ENCODE data around the gene FLII.

Gene FLII

DNA sequence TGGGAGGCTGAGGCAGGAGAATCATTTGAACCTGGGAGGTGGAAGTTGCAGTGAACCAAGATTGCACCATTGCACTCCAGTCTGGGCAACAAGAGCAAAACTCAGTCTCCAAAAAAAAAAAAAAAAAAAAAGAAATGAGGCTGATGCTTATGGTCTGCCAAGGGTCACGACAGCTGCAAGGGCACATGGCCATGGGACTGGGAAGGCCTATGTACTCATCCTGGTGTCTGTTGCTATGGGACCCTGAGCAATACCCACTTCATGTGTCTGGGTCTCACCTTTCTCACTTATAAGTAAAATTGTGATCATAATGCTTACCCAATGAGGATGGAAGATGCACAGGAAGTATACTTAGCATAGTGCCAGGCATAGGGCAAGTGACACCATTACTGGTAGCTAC lies 18.5 kb upstream of the FLII start:
- H3K27me3 ChIP-seq (ENCODE audit: control insufficient read depth, insufficient read depth, low read length) = no peaks in the 10 kb centered on the region
- H3K4me1 ChIP-seq (ENCODE audit: control insufficient read depth, insufficient read depth, low read length) = no peaks in the 10 kb centered on the region
- no peak overlapping the region for H3K4me3 ChIP-seq (ENCODE audit: low read depth, low read length)
- no peak overlapping the region for H3K9ac ChIP-seq (ENCODE audit: low read length)
- peaks cover 87% of the 10 kb centered on the region for H3K36me3 ChIP-seq (ENCODE audit: control insufficient read depth, insufficient read depth, low read length)
- no peaks in the 10 kb centered on the region for H3K9me3 ChIP-seq (ENCODE audit: control insufficient read depth, insufficient read depth, low read depth, low read length)
- no peak overlapping the region for H3K27ac ChIP-seq (ENCODE audit: low read depth, low read length)

DNA sequence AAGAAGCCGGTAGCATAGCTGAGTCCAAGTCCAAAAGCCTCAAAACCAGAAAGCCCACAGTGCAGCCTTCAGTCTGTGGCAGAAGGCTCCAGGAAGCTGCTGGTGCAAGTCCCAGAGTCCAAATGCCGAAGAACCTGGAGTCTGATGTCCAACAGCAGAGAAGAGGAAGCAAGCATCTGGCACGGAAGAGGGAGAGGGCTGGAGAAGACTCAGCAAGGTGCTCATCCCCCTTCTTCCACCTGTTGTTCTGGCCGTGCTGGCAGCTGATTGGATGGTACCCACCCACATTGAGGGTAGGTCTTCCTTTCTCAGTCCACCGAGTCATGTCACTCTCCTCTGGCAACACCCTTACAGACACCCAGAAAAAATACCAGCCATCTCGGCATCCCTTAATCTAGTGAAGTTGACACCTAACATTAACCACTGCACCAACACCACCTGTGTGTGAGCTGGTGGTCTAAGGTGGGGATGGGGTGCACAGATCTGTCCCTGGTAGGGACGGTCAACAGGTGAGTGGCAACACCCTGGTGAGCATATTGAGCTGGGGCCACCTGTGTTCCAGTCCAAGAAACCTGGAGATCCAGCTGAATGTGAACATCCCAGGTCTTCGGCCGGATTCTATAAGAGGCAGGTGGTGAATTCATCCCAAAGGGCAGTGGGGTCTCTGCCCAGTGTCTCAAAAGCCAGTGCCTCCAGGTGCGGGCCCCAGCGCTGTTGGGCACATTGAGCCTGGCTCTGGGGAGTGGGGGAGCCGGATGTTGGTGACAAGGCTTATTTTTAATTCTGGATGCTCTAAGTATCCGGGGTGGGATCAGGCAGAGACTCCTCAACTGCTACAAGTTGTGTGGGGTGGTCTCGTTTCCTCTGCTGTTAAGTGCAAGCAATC lies 11.8 kb upstream of the FLII start:
- Histone ChIP-seq H3K9ac (ENCODE audit: low read length) (no peak overlapping the region), H3K27ac (ENCODE audit: low read depth, low read length) (no peak overlapping the region), H3K4me1 (ENCODE audit: control insufficient read depth, insufficient read depth, low read length) (peaks cover 14% of the 10 kb centered on the region), H3K4me3 (ENCODE audit: low read depth, low read length) (no peak overlapping the region), H3K9me3 (ENCODE audit: control insufficient read depth, insufficient read depth, low read depth, low read length) (no peaks in the 10 kb centered on the region), H3K36me3 (ENCODE audit: control insufficient read depth, insufficient read depth, low read length) (peaks cover 31% of the 10 kb centered on the region), H3K27me3 (ENCODE audit: control insufficient read depth, insufficient read depth, low read length) (no peaks in the 10 kb centered on the region)

DNA sequence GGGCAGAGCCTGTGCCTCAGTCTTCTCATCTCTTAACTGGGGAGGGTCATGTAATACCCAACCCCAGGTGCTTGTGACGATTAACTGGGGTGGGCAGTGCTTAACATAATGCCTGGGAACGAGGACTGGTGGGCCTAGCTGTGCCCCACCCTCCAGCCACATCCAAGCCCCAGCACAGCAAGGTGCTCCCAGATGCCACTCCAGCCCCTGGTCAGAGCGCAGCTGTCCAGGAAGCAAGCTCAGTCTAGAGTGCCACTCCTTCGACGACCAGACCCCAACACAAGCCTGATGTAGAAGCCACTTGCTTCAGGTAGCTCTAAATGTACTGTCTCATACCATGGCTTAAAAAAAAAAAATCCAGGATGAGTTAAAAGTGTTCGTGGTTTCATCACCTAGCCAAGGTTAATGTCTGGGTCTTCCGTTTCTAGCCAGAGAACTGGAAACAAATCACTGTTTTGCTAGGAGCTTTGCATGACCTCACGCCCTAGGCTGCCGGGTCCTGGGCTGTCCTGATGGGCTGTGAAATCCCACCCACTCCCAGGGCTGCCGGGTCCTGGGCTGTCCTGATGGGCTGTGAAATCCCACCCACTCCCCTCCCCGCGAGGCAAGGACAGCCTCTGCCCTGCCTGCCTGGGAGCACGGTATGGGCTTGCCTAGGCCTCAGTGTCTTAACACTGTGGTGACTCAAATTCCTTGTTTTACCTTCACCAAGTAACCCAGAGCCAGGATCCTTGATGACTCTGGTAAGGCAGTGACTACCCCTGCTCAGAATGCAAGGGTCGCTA lies 9.6 kb upstream of the FLII start:
- Histone ChIP-seq H3K4me1 (ENCODE audit: control insufficient read depth, insufficient read depth, low read length) (peaks cover 14% of the 10 kb centered on the region), H3K27ac (ENCODE audit: low read depth, low read length) (0 out of 2 replicates have a peak overlapping the region, but pooled peaks have one; percentile 16), H3K27me3 (ENCODE audit: control insufficient read depth, insufficient read depth, low read length) (no peaks in the 10 kb centered on the region), H3K4me3 (ENCODE audit: low read depth, low read length) (no peak overlapping the region), H3K36me3 (ENCODE audit: control insufficient read depth, insufficient read depth, low read length) (peaks cover 33% of the 10 kb centered on the region), H3K9me3 (ENCODE audit: control insufficient read depth, insufficient read depth, low read depth, low read length) (no peaks in the 10 kb centered on the region), H3K9ac (ENCODE audit: low read length) (no peak overlapping the region)

DNA sequence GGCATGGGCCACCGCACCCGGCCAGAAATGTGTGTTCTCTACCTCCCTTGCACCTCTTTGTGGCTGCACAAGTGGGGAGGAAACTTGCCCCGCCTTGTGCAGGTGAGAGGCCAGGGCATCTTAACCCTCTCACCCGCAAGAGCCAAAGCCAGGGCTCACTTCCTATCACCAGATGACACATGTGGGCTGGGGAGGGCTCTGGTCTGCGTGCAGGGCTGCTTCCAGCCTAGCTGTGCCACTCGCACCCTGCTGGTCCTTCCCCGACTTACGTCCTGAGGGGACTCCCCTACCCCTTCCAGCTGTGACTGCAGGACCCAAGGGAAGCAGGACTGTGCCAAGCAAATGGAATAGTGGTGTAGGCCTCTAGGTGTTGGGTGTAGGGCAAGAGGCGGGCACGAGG lies 8.8 kb upstream of the FLII start:
- no peaks in the 10 kb centered on the region for H3K9me3 ChIP-seq (ENCODE audit: control insufficient read depth, insufficient read depth, low read depth, low read length)
- peak overlapping the region; percentile 3 for H3K9ac ChIP-seq (ENCODE audit: low read length)
- no peak overlapping the region for H3K4me3 ChIP-seq (ENCODE audit: low read depth, low read length)
- peaks cover 14% of the 10 kb centered on the region for H3K4me1 ChIP-seq (ENCODE audit: control insufficient read depth, insufficient read depth, low read length)
- no peaks in the 10 kb centered on the region for H3K27me3 ChIP-seq (ENCODE audit: control insufficient read depth, insufficient read depth, low read length)
- H3K27ac ChIP-seq (ENCODE audit: low read depth, low read length) = no peak overlapping the region
- H3K36me3 ChIP-seq (ENCODE audit: control insufficient read depth, insufficient read depth, low read length) = peaks cover 30% of the 10 kb centered on the region

DNA sequence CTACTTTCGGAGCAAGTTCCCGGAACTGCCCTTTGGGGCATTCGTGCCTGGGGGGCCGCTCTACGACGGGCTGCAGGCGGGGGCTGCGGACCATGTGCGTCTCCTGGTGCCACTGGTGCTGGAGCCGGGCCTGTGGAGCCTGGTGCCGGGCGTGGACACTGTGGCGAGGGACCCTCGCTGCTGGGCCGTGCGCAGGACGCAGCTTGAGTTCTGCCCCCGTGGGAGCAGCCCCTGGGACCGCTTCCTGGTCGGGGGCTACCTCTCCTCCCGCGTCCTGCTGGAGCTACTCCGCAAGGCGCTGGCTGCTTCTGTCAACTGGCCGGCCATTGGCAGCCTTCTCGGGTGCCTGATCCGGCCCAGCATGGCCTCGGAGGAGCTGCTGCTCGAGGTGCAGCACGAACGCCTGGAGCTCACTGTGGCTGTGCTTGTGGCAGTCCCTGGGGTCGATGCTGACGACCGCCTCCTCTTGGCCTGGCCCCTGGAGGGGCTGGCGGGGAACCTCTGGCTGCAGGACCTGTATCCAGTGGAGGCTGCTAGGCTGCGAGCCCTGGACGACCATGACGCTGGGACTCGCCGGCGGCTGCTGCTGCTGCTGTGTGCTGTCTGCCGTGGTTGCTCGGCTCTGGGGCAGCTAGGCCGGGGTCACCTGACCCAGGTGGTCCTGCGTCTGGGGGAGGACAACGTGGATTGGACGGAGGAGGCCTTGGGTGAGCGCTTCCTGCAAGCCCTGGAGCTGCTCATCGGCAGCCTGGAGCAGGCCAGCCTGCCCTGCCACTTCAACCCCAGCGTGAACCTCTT lies 5.5 kb upstream of the FLII start:
- H3K9me3 ChIP-seq (ENCODE audit: control insufficient read depth, insufficient read depth, low read depth, low read length) = no peaks in the 10 kb centered on the region
- no peak overlapping the region for H3K9ac ChIP-seq (ENCODE audit: low read length)
- H3K36me3 ChIP-seq (ENCODE audit: control insufficient read depth, insufficient read depth, low read length) = peaks cover 22% of the 10 kb centered on the region
- no peaks in the 10 kb centered on the region for H3K27me3 ChIP-seq (ENCODE audit: control insufficient read depth, insufficient read depth, low read length)
- H3K27ac ChIP-seq (ENCODE audit: low read depth, low read length) = no peak overlapping the region
- peaks cover 26% of the 10 kb centered on the region for H3K4me1 ChIP-seq (ENCODE audit: control insufficient read depth, insufficient read depth, low read length)
- H3K4me3 ChIP-seq (ENCODE audit: low read depth, low read length) = no peak overlapping the region

DNA sequence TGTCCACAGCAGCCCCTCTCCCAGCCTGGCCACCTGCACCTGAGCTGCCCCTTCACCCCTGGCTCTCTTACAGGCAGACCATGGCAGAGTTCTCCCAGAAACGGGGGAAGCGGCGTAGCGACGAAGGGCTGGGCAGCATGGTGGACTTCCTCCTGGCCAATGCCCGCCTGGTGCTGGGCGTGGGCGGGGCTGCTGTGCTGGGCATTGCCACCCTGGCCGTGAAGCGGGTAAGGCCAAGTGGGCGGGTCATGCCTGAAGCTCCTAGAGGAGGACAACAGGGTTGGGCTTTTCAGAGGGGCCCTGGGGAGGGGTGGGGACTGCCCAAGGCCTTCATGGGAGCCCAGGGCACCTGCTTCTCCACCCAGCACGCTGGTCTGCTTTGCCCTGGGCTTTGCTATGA lies 4.1 kb upstream of the FLII start:
- Histone ChIP-seq H3K27me3 (ENCODE audit: control insufficient read depth, insufficient read depth, low read length) (no peaks in the 10 kb centered on the region), H3K9me3 (ENCODE audit: control insufficient read depth, insufficient read depth, low read depth, low read length) (no peaks in the 10 kb centered on the region), H3K4me3 (ENCODE audit: low read depth, low read length) (no peak overlapping the region), H3K36me3 (ENCODE audit: control insufficient read depth, insufficient read depth, low read length) (peaks cover 22% of the 10 kb centered on the region), H3K9ac (ENCODE audit: low read length) (no peak overlapping the region), H3K27ac (ENCODE audit: low read depth, low read length) (no peak overlapping the region), H3K4me1 (ENCODE audit: control insufficient read depth, insufficient read depth, low read length) (peaks cover 14% of the 10 kb centered on the region)

DNA sequence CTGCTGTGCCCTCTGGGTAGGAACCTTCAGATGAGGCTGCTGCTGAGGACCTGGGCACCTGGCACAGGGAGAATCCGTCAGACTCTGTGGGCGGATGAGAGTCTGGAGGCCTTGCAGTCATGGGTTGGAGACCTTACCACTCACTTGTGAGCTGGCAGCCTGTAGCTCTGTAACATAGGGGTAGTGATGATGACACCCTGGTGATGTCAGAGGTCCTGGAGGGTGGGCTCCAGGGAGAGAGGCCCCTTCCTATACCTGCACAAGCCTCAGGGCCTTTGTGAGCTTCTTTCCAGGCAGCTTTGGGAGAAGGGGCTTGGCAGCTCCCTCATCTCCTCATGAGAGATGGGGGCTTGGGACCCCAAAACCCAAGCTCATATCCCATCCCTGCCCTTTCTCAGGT lies 3.6 kb upstream of the FLII start:
- peaks cover 22% of the 10 kb centered on the region for H3K36me3 ChIP-seq (ENCODE audit: control insufficient read depth, insufficient read depth, low read length)
- peaks cover 16% of the 10 kb centered on the region for H3K4me1 ChIP-seq (ENCODE audit: control insufficient read depth, insufficient read depth, low read length)
- H3K9me3 ChIP-seq (ENCODE audit: control insufficient read depth, insufficient read depth, low read depth, low read length) = no peaks in the 10 kb centered on the region
- no peaks in the 10 kb centered on the region for H3K27me3 ChIP-seq (ENCODE audit: control insufficient read depth, insufficient read depth, low read length)
- no peak overlapping the region; the same call in 1 of the 2 replicates for H3K4me3 ChIP-seq (ENCODE audit: low read depth, low read length)
- H3K27ac ChIP-seq (ENCODE audit: low read depth, low read length) = no peak overlapping the region
- H3K9ac ChIP-seq (ENCODE audit: low read length) = no peak overlapping the region

DNA sequence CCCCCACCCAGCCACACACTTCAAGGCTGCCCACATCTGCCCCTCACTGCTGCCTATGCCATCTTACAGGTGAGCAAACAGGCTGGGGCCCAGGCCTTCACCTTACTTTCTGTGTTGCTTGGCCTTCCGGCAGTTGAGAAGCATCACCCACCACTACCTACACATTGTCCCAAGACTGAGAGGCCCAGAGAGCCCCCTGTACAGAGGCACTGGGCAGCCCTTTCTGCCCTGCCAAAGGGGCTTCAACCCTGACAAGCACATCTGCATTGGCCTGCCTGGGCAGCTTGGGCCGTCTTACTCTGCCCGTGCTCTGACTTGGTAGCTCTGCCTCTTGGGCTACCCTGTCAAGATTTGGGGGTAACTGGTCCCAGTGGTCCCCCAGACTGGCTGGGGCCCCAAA lies 3.1 kb upstream of the FLII start:
- Histone ChIP-seq H3K4me3 (ENCODE audit: low read depth, low read length) (peak overlapping the region; percentile 85), H3K27me3 (ENCODE audit: control insufficient read depth, insufficient read depth, low read length) (no peaks in the 10 kb centered on the region), H3K36me3 (ENCODE audit: control insufficient read depth, insufficient read depth, low read length) (peaks cover 25% of the 10 kb centered on the region), H3K9ac (ENCODE audit: low read length) (peak overlapping the region; percentile 70), H3K4me1 (ENCODE audit: control insufficient read depth, insufficient read depth, low read length) (peaks cover 19% of the 10 kb centered on the region), H3K9me3 (ENCODE audit: control insufficient read depth, insufficient read depth, low read depth, low read length) (no peaks in the 10 kb centered on the region), H3K27ac (ENCODE audit: low read depth, low read length) (no peak overlapping the region)

DNA sequence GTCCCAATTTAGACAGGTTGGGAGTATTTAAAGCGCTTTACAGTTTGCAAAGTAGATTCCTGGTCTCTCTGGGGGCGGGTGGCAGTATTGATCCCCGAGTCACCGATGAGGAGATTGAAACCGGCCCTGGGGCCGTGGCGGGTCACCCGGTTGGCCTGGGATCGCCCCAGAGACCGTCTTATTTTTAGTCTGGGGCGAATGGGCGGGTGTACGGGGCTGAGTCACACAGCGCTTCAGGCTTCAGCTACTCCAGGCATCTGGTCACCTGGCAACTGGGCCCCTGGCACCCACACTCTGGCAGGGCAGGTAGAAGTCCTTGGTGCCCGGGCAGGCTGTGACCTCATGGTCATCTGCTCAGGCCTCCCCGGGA lies 2.6 kb upstream of the FLII start:
- Histone ChIP-seq H3K4me3 (ENCODE audit: low read depth, low read length) (peak overlapping the region; percentile 85), H3K27me3 (ENCODE audit: control insufficient read depth, insufficient read depth, low read length) (no peaks in the 10 kb centered on the region), H3K9me3 (ENCODE audit: control insufficient read depth, insufficient read depth, low read depth, low read length) (no peaks in the 10 kb centered on the region), H3K36me3 (ENCODE audit: control insufficient read depth, insufficient read depth, low read length) (peaks cover 30% of the 10 kb centered on the region), H3K27ac (ENCODE audit: low read depth, low read length) (peak overlapping the region; percentile 43), H3K9ac (ENCODE audit: low read length) (peak overlapping the region; percentile 70), H3K4me1 (ENCODE audit: control insufficient read depth, insufficient read depth, low read length) (peaks cover 19% of the 10 kb centered on the region)

DNA sequence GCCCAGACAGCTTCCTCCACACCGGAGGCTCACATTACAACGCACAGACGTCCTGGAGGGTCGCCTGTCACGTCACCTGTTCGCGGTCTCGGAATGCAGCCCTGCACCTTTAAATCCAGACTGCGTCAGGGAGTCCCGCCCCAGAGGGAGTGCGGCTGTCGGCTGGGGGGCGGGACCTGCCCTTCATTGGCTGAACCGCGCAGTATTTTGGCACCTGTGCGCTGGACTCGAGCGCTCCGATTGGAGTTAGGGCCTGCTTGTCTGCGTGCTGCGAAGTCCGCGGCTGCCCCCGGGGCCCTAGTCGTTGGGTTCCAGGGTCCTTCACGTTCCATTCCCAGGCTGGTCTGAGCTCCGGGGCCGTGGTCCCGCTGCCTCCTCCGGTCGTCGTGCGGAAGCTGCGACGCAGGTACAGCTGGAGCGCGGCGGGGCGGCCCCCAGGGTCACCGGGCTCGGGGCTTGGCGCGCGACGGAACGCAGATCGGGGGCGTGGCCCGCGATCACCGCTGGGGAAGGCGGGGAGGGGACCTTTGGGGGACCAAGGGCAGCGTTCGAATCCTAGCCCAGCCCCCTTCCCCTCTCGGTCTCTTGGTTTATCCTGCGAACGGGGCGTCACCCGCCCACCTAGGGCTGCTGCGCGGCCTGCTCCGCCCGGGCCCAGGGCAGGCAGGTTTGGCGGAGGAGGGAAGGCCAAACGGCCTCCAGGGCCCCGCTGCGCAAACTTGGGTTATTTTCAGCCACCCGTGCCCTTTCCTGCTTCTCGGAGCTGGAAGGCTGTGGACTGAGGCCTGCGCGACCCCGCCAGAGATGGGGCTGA lies 2.0 kb upstream of the FLII start, which contains the start of gene MIEF2:
TSS of gene MIEF2 (plus strand) at position 331 of the 814 bp plus-strand sequence. CDS start 2,059 bp downstream, outside the sequence.
- Histone ChIP-seq H3K27me3 (ENCODE audit: control insufficient read depth, insufficient read depth, low read length) (no peaks in the 10 kb centered on the region), H3K9me3 (ENCODE audit: control insufficient read depth, insufficient read depth, low read depth, low read length) (no peaks in the 10 kb centered on the region), H3K4me3 (ENCODE audit: low read depth, low read length) (peak within 1 kb of the TSS; percentile 85), H3K36me3 (ENCODE audit: control insufficient read depth, insufficient read depth, low read length) (peaks cover 36% of the 10 kb centered on the region), H3K27ac (ENCODE audit: low read depth, low read length) (peak within 1 kb of the TSS; percentile 43), H3K9ac (ENCODE audit: low read length) (peak within 1 kb of the TSS; percentile 70), H3K4me1 (ENCODE audit: control insufficient read depth, insufficient read depth, low read length) (peaks cover 23% of the 10 kb centered on the region)
